AG04450 (cell line): ENCODE measurements around the gene MED13L. TPM values are rescaled to one million over a fixed set of nuclear protein-coding genes. Genes with fewer than 3 reads are reported as not detected.

Experiments used
- CTCF ChIA-PET: fragments of 300-600, 350-600 bp; formaldehyde crosslinking; extraction: SDS; loops from one replicate; lab custom pipeline; 2022; ENCODE audit warnings: antibody characterized with exemption, inconsistent platforms; lab: Charles Lee
- POLR2A ChIA-PET: fragments of 350-600 bp; formaldehyde crosslinking; extraction: SDS; loops from one replicate; lab custom pipeline; 2021; ENCODE audit warnings: antibody characterized with exemption, inconsistent platforms; lab: Yijun Ruan, JAX
- DNase-seq: peaks from one replicate; pipeline ENCODE4 v3.0.0-alpha.2; 2011; ENCODE audit warnings: low read depth, low spot score
- H3K27ac ChIP-seq: one replicate; pipeline ENCODE4 v1.5.1; 2012; ENCODE audit warnings: low read depth, low read length, control low read depth
- H3K27me3 ChIP-seq: one replicate; pipeline ENCODE4 v1.6.0; 2012; ENCODE audit warnings: low read length; ENCODE audit not compliant: control insufficient read depth, insufficient read depth
- H3K4me3 ChIP-seq: 2 replicates; pipeline ENCODE4 v1.5.1; 2011; ENCODE audit warnings: mild to moderate bottlenecking, low read depth, low read length, control low read depth
- H3K9me3 ChIP-seq: 2 replicates; pipeline ENCODE4 v1.5.1; 2012; ENCODE audit warnings: low read length; ENCODE audit not compliant: control insufficient read depth, insufficient read depth
- polyA plus RNA-seq: library from polyadenylated mRNA; depleted of rRNA; stranded (reverse); fragments of >200 nt; gene quantifications from 2 replicates; pipeline ENCODE4 v1.2.3, GENCODE V29; 2011
- TF ChIP-seq, protein P1 (sequence below): IDR thresholded peaks from 2 replicates; pipeline ENCODE4 v1.5.1; 2011; ENCODE audit warnings: low read depth, low read length, control low read depth, inconsistent platforms

MED13L gene
- polyA plus RNA-seq, 1 experiment, result 56.2 TPM

DNA sequence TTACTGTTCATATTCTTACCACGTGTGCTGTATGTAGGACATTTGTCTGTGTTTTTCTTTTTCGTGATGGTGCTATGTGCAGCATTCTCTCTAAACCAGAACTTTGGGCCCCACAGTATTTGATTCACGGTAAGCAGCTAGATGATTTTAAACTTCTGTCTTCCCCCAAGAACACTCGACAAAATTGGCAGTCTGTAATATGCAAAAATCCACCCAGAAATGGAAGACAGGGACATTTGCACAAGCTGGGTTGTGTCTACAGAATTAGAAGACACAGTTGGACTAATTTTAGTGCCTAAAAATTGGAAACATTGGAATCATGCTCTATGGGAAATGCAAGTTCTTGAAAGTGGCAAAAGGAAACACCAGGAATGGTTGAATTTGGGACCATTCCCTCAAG lies 24.1 kb upstream of the MED13L start:
- H3K27me3 ChIP-seq, result no peaks in the 10 kb centered on the region
- no peak overlapping the region for H3K4me3 ChIP-seq
- H3K27ac ChIP-seq, result no peak overlapping the region
- no peaks in the 10 kb centered on the region for H3K9me3 ChIP-seq
- DNase-seq, result no peak
- ChIA-PET CTCF (no interaction called here), POLR2A (no interaction called here)
- TF ChIP-seq, protein P1, sequence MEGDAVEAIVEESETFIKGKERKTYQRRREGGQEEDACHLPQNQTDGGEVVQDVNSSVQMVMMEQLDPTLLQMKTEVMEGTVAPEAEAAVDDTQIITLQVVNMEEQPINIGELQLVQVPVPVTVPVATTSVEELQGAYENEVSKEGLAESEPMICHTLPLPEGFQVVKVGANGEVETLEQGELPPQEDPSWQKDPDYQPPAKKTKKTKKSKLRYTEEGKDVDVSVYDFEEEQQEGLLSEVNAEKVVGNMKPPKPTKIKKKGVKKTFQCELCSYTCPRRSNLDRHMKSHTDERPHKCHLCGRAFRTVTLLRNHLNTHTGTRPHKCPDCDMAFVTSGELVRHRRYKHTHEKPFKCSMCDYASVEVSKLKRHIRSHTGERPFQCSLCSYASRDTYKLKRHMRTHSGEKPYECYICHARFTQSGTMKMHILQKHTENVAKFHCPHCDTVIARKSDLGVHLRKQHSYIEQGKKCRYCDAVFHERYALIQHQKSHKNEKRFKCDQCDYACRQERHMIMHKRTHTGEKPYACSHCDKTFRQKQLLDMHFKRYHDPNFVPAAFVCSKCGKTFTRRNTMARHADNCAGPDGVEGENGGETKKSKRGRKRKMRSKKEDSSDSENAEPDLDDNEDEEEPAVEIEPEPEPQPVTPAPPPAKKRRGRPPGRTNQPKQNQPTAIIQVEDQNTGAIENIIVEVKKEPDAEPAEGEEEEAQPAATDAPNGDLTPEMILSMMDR, result no peak

DNA sequence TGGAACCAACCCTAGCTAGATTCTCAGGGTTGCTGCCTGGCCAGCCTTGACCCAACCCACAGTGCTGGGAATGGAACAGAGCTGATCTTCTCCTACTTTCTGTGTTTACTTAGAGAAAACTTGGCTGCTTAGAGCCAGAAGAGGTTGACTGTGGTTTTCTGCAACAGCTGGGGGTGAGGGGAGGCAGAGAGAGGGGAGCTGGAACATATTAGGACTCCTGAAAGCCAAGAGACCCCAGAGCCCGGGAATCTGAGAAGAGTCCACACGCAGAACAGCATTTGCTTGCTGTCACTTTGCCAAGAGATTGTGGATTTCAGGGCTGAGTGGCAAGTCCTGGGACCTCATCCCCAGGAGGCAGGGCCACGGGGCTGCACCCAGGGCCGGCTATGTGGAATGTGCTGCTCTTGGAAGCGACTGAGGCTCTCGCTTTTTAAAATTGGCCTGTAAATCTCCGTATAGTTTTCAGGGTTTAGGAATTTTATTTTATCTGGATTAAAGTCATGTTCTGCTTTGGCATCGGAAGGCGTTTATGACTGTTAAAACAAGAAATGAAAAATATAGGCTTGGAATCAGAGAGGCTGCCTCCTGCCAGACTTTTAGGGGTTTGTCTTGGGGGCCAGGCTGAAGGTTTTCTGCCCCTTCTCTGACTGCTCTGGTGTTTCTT lies 22.3 kb upstream of the MED13L start:
- CTCF ChIA-PET, result no interaction called here

DNA sequence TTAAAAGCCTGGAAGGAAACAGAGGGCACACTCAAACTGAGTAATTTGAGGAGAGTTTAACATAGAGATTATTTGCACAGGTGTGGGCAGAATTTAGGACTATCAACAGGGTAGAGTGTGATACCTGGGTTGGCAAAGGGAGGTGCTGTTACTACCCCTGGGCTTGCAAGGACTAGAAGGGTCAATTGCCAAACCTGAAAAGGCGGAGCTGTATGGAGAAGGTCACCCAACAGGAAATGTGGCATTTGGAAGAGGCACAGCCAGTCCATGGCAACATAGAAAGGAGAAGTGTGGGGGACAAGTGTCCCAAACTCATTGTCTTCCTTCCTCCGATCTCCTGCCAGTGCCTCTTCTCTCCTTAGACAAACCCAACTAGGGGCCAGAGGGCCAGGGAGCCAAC lies 21.6 kb upstream of the MED13L start:
- H3K27me3 ChIP-seq, result no peaks in the 10 kb centered on the region
- CTCF ChIA-PET, result no interaction called here
- POLR2A ChIA-PET, result no interaction called here
- H3K27ac ChIP-seq, result no peak overlapping the region
- no peak for DNase-seq
- H3K4me3 ChIP-seq, result no peak overlapping the region
- TF ChIP-seq, protein P1, result no peak
- no peaks in the 10 kb centered on the region for H3K9me3 ChIP-seq

More for the DNA sequence above, 22.3 kb upstream of the MED13L start:
- TF ChIP-seq, protein P1, result no peak
- POLR2A ChIA-PET, result no interaction called here
- Histone ChIP-seq H3K27ac (no peak overlapping the region), H3K9me3 (no peaks in the 10 kb centered on the region), H3K27me3 (no peaks in the 10 kb centered on the region), H3K4me3 (no peak overlapping the region)
- no peak for DNase-seq

DNA sequence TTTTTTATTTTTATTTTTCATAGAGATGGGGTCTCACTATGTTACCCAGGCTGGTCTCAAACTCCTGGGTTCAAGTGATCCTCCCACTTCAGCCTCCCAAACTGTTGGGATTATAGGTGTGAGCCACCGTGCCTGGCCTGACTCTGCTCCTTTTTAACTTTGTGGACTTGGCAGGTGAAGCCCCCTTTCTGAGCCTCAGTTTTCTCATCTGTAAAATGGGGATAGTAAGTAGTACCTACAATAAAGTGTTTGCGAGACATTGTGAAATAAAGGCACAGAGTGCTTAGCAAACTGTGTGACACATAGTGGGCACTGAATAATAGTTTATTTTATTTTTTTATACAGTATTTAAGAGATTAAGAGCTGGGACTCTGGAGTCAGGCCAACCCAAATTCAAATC lies 21.1 kb upstream of the MED13L start:
- POLR2A ChIA-PET, result no interaction called here
- TF ChIP-seq, protein P1, result no peak

DNA sequence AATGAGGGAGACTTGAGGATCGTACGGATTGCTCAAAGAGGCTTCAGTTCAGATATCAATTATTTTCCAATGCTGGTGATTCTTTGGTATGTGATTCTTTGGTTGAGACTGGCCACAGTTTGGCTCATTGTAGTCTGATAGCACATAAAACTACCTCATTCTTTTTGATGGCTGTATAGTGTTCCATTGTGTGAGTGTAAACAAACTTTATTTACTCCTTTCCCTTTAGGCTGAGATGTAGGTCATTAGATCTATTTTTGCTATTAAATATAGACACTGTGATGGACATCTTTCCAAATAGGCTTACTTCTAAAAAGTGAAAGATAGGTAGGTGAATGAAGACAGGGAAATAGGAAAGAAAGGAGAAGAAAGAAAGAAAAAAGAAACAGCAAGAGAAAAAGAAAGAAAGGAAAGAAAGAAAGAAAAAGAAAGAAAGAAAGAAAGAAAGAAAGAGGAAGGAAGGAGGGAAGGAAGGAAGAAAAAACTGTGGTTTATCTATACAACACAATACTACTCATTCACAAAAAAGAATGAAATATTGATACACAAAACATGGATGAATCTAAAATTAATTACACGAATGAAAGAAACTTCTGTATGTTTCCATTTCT lies 19.8 kb upstream of the MED13L start:
- TF ChIP-seq, protein P1, result no peak
- no peak overlapping the region for H3K4me3 ChIP-seq
- CTCF ChIA-PET, result no interaction called here
- DNase-seq, result no peak
- no peaks in the 10 kb centered on the region for H3K9me3 ChIP-seq
- H3K27ac ChIP-seq, result no peak overlapping the region
- POLR2A ChIA-PET, result no interaction called here
- no peaks in the 10 kb centered on the region for H3K27me3 ChIP-seq

More for the DNA sequence above, 21.1 kb upstream of the MED13L start:
- Histone ChIP-seq H3K4me3 (no peak overlapping the region), H3K27ac (no peak overlapping the region), H3K27me3 (no peaks in the 10 kb centered on the region), H3K9me3 (no peaks in the 10 kb centered on the region)
- CTCF ChIA-PET, result no interaction called here
- DNase-seq, result no peak
